ENCODE measurements around the gene BHLHE23.

Gene BHLHE23

DNA sequence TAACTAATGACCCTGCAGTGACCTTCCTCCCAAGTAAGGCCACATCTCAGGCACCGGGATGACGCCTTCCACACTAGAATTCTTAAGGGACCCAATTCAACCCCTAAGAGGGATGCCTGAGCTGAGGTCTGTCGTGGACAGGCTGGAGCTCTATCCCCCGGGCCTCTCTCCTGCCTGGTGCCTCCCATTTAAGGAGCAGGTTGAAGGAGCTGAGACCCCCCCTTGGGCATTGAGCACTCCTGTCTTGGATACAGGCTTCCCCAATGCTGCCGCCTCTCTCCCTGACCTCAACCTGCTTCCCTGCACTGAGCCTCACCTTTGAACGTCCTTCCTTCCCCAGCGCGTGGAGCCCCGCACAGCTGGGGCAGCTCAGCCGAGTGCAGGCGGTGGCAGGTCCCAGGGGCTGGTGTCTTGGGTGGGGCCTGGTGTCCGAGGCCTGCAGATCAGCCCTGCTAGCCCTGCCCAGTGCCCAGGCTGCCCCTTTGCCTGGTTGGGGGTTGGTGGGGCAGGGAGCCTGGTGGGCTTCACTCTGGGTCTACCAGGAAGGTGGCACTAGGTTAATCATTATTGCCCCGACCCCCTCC, 19.9 kb upstream of the BHLHE23 start:
- DNase-seq (ENCODE audit: low spot score) (no peak), FAIRE-seq (no peak)

DNA sequence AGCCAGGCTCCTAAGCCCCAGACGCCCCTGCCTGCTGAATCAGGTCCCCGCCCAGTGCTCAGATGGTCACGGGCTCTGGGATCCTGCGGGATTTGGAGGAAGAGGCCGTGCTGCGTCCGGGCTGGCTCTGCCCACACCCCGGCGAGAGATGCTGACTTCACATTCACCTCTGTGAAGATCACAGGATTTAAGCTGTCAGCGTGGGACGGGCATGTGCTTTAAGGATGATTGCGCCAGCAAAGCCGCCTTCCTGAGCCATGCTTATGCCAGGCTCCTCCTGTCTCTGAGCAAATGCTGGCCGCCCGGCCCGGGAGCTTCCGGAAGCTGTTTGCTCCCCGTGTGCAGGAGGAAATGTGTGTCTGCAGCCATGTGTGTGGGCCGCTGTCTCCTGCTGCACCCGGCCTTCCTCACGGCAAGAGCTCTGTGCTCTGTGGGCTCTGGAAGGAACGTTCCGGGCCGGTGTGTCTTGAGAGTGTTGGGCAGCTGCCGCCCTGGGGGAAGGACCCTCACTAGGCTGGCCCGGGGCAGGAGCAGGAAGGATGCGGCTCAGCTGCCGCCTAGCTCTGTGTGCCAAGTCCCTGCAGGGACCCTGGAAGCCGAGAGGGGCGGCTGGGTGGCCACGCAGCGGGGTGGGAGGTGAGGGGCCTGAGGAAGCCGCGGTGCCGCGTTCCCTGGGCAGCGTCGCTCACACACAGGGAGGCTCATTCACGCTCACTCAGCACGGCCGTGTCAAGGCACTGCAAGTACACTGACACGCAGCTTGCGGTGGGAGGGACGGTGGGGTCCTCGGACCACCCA, 19.0 kb upstream of the BHLHE23 start:
- FAIRE-seq (peak; percentile 44), DNase-seq (ENCODE audit: low spot score) (no peak)

- FAIRE-seq (no peak), DNase-seq (ENCODE audit: low spot score) (no peak)
These were observed 18.0 kb upstream of the BHLHE23 start for GRCh38 chr20:63024573-63025392.

GRCh38 chr20:63023936-63024571, 17.3 kb upstream of the BHLHE23 start:
- DNase-seq (ENCODE audit: low spot score) (no peak), FAIRE-seq (no peak)

GRCh38 chr20:63023071-63023935, 16.5 kb upstream of the BHLHE23 start:
- DNase-seq (ENCODE audit: low spot score) (no peak), FAIRE-seq (no peak)

DNA sequence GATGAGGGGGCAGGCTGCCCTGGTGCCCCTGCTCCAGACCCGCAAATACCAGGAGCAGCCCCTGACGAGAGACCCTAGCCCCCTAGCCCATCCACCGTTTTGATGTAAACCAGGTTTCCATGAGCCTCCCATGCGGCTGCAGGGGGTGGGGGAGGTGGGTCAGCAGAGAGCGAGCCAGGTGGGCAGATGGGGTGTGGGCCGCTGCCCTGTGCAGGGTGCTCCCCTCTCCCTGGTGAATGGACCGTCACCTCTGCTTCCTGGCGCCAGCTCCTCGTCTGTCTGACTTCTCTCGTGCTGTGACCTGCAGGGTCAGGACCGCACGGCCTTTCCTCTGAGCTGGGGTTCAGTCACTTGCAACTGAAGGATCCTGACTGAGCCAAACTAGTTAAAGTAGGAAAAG, 15.7 kb upstream of the BHLHE23 start:
- FAIRE-seq (no peak), DNase-seq (ENCODE audit: low spot score) (no peak)

DNA sequence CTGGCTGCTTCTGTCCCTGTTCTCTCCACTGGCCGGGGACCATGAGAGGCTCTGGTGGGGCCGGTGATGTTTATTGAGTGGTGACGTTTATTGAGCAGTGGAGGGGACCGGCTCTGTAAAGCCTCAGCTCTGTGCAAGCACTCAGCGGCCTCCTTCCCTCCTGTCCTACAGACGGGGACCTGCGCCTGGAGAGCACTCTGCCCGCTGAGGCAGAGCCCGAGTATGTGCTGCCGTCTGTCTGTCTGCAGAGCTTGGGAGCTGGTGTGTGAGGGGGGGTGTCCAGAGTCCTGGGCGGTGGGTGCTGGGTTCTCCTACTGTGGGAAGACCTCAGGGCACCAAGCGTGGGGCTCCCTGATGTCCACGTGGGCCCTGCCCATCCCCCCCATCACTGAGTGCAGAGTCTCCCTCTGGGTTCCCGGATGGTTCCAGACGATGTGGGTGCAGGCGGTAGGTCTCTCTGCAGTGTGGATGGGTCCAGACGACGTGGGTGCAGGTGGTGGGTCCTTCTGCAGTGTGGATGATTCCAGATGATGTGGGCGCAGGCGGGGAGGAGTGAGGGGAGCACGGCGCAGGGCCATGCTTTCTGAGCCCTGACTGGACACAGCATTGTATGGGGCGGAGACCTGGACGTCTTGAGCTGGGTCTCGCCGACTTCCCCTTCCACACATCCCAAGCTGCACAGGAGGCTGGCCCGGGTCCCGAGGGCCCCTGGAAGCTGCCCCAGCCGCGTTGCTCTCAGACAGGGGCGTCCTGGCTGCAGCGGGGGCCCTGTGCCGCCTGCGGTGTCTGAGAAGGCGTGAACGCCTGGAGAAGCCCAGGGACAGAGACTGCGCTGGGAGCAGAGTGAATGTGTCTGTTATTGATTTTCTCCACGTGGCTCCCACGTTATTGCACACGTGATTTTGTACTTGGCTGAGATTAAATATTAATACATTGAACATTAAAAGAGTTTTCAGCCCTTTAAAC, 14.9 kb upstream of the BHLHE23 start:
- FAIRE-seq (no peak), DNase-seq (ENCODE audit: low spot score) (no peak)

DNA sequence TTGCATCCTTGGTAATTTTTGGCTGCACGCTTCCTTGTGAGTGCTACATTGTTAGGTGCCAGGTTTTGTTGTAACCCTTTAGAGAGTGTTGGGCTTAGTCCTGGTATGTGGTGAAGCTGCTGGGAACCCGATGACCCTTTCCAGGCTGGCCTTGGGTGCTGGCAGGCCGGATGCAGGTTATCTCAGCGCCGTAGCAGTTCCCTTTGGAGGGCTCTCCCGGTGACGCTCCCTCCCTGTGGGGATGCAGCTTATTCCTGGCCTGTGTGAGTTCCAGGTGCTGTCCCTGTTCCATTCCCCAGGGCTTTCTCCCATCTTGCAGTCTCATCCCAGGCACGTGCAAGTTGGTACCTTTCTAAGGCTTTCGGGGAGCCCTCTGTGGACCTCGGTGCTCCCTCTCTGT, 13.9 kb upstream of the BHLHE23 start:
- FAIRE-seq: no peak
- DNase-seq (ENCODE audit: low spot score): no peak

DNA sequence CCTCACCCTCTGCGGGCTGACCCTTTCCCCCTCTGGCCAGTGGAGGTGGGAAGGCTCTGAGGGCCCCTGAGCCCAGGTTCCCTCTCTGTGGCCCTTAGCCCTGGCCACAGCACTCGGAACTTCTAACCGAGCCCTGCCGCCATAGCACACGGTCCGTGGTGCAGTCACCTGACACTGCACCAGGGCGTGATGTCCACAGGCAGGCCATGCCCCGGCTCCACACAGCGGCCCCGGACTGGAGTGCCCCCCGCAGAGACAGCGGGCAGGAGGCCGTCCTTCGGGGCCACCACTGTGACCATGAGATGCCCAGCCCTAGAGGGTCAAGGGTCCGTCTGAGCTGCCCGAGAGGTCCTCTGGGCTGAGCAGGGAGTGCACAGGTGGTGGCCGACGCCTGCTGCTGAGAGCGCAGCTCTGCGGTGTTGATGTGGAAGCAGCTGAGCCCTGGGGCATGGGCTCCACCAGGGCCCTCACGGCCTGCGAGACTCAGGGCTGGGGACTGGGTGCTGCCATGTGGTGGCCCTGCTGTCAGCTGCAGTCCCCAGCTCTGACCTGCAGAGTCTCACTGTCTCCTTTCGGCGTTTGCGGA, 11.2 kb upstream of the BHLHE23 start:
- FAIRE-seq (no peak), DNase-seq (ENCODE audit: low spot score) (no peak)

DNA sequence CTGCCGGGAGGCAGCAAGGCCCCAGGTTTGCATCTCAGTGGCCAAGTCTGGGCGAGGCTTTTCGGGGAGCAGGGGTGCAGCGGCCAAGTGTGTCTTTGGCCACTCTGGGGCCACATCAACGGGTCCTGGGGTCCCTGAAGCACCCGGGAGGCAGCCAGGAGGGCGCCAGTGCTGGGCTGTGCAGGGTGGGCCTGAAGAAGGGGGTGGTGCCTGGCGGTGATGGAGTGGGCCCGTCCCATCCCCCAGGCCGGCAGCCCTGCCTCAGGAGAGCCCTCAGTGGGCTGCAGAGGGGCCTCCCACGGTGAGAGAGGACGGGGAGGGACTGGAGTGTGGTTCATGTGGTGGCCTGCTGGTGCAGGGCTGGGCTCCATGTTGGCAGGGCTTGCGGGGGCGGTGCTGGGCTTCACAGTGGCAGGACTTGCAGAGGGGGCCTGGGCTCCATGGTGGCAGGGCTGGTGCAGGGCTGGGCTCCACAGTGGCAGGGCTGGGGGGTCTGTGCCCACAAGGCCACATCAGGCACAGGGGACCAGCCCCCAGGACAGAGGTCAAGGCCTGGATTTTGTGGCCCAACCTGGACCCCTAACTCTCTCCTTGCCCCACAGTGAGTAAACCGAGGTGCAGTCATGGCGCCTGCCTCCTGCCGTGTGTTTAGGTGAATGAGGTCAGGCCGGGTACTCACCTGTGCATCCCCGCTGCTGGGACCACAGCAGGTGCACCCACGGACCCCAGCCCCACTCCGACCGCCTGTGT, 10.5 kb upstream of the BHLHE23 start:
- no peak for DNase-seq (ENCODE audit: low spot score)
- no peak for FAIRE-seq

GRCh38 chr20:63016514-63017075, 9.8 kb upstream of the BHLHE23 start:
- FAIRE-seq: no peak

DNA sequence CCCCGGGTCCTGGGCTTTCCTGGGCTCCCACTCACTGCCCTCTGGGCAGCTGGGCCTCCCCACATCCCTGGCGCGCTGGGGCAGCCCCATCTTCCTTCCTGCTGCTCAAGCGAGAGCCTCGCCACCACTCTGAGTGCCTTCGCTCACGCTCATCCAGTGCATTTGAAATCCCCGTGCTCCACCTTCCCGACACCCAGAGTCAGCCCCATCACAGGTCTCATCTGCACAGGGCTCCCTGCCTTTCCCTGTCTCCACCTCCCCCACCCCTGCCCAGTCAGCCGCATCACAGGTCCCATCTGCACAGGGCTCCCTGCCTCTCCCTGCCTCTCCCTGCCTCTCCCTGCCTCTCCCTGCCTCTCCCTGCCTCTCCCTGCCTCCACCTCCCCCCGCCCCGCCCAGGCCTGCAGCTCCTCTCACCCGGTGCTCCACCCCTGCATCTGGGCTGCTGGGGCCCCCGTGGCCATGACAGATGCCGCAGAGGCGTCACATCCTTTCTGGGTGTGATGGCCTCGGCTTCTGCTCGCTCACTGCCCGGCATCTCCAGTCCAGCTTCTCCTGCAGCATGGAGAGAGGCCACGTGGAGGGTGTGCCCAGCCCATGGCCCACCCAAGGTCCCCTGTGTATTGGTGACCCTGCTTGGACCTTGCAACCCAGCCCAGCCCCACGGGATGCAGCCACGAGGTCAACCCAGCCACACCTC, 9.0 kb upstream of the BHLHE23 start:
- no peak for FAIRE-seq

More at GRCh38 chr20:63016514-63017075, 9.8 kb upstream of the BHLHE23 start:
- DNase-seq (ENCODE audit: low spot score): no peak

GRCh38 chr20:63015147-63015661, 8.4 kb upstream of the BHLHE23 start:
- FAIRE-seq (no peak), DNase-seq (ENCODE audit: low spot score) (no peak)

More for the DNA sequence above, 9.0 kb upstream of the BHLHE23 start:
- DNase-seq (ENCODE audit: low spot score): no peak

GRCh38 chr20:63014710-63015109, 7.9 kb upstream of the BHLHE23 start:
- FAIRE-seq: no peak
- DNase-seq (ENCODE audit: low spot score): peak; percentile 67

DNA sequence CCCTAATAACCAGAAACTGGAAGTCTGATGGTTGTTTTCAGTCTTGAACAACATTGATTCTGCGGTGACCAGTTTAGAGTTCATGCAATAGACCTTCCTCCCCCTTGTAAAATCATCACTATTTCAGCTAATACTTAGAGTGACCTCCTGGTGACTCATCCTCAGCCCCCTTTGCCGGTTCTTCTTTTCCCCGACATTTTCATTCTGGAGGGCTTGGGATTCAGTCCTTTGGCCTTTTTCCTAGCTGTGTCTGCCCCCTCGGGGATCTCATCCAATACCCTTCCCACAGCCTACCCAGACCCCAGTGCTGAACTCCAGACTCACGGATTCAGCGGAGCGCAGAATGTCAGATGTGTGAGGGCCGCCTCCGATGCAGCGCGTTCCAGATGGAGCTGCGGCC, 7.5 kb upstream of the BHLHE23 start:
- FAIRE-seq: no peak
- no peak for DNase-seq (ENCODE audit: low spot score)

GRCh38 chr20:63013207-63013606, 6.4 kb upstream of the BHLHE23 start:
- no peak for FAIRE-seq
- no peak for DNase-seq (ENCODE audit: low spot score)

DNA sequence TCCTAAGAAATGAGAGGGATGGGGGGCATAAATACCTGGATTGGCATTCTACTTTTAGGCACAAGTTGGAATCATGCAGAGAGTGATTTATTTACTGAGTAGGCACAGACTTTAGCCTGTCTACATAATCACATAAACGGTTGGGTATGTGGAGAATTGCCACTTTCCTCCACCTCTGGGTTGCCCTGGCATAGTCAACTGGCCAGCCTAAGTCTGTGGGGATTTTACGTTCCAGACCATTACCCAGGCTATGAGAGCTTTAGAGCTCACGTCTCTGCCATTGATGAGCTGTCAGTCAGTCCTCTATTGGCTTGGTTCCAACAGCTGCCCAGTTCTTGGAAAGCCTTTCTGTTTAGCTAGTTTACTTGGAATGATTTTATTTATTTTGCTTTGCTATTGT, 5.0 kb upstream of the BHLHE23 start:
- FAIRE-seq (no peak), DNase-seq (ENCODE audit: low spot score) (no peak)
